Measurements from ENCODE around the gene TGIF1.

Gene TGIF1

DNA sequence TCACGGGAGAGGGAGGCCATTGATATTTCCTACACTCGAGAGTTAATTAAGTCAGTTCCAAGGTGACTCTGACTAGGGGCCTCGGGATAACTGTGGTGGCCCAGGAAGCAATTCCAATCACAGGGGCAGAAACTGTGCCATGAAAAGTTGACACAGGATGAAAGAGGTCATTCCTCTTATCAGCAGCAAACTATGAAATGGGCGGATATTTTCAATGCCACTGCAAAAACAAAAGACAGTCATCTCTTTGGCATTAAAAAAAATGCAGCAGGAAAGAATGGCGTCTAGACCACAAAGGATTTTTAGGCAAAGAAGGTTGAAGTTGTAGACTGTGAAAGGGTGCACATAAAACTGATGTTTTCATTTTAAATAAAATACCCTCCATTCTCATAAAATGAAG is 50.0 kb downstream of the TGIF1 start:
- TF ChIP-seq, protein P1, sequence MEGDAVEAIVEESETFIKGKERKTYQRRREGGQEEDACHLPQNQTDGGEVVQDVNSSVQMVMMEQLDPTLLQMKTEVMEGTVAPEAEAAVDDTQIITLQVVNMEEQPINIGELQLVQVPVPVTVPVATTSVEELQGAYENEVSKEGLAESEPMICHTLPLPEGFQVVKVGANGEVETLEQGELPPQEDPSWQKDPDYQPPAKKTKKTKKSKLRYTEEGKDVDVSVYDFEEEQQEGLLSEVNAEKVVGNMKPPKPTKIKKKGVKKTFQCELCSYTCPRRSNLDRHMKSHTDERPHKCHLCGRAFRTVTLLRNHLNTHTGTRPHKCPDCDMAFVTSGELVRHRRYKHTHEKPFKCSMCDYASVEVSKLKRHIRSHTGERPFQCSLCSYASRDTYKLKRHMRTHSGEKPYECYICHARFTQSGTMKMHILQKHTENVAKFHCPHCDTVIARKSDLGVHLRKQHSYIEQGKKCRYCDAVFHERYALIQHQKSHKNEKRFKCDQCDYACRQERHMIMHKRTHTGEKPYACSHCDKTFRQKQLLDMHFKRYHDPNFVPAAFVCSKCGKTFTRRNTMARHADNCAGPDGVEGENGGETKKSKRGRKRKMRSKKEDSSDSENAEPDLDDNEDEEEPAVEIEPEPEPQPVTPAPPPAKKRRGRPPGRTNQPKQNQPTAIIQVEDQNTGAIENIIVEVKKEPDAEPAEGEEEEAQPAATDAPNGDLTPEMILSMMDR (IDR thresholded peaks at IDR 0.05; ENCODE audit: borderline replicate concordance, insufficient read depth, low read depth, low read length), result no peak

DNA sequence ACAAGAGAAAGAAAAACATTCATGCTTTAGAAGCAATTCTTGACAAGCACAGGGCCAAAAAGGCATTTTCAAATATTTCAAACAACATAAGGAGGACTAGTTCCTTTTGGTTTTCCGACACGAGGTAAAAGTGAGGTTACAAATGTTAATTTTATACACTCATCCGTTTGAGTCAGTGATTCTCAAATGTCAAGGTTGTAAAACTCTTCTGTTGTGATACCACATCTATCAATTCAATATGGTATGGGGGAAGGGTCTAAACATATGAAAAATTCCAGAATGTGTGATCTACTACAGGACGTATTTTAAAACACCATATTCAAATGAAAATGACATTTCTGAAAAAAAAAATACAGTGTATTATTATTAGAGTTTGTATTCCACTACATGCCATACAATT is 52.7 kb downstream of the TGIF1 start:
- H3K4me3 ChIP-seq (ENCODE audit: low read depth, low read length), result no peak overlapping the region
- TF ChIP-seq, protein P1 (IDR thresholded peaks at IDR 0.05; ENCODE audit: borderline replicate concordance, insufficient read depth, low read depth, low read length), result no peak

More for the DNA sequence above, 50.0 kb downstream of the TGIF1 start:
- no peak overlapping the region for H3K4me3 ChIP-seq (ENCODE audit: low read depth, low read length)

DNA sequence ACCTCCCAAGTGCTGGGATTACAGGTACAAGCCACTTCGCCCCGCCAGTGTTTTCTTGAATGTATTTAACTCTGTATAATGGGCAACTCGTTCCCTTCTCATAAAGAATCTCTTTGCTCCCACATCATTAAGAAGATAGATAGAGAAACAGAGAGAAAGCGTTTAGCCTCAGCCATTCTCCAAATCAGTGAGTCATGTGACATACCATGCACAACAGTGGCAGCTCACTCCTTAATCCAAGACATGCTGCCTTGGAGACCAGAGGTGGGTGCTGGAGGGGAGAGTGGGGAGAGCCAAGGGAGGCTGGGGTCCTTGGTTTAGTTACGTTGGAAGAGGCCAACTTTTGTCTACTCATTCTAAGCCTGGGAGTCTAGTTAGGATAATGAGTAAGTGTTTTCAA is 54.7 kb downstream of the TGIF1 start:
- H3K4me3 ChIP-seq (ENCODE audit: low read depth, low read length), result no peak overlapping the region
- TF ChIP-seq, protein P1 (IDR thresholded peaks at IDR 0.05; ENCODE audit: borderline replicate concordance, insufficient read depth, low read depth, low read length), result no peak

DNA sequence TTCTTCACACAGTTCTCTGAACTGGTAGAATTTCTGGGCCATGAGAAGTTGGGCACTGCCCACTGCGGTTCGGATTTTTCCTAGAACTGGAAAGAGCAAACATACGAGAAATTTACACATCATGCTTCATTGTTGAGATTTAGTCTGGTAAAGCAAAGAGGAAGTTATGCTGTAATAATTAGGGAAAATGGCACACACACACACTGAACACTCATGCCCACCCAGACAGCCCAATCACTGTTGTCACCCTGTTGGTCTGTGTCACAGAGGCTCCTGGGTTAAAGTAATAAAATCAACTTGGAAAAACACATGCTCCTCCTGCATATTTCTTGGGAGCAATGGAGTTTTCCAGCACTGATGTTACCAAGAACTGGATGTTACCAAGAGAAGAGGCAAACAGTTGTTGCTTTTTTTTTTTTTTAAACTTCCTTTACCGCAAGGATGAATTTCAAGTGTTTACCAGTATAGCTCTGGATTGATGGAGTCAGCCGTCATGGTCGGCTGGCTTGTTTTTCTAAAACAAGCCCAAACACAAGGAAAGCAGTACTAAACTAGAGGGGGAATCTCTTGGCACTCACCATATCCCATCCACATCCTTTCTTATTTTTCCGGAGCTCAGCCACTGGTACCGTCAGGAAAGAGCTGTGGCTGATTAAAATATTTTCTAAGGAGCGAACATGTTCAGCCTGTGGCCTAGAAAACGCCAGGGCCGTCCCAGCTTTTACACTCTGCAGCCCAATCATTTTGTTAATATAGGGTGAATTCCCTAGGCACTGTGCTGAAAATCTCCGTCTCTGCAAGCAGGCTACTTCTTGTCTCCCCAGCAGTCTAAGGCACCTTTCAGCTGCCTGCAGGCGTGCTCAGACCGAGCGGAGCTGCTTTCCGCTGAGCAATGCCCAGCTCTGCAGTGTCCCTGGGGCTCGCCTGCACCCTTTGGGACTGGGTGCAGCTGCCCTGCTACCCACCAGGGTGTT is 58.9 kb downstream of the TGIF1 start:
- H3K4me3 ChIP-seq (ENCODE audit: low read depth, low read length), result no peak overlapping the region

More for the DNA sequence above, 58.9 kb downstream of the TGIF1 start:
- TF ChIP-seq, protein P1 (IDR thresholded peaks at IDR 0.05; ENCODE audit: borderline replicate concordance, insufficient read depth, low read depth, low read length), result no peak

Measured in GM12875 (cell line).